HG03432 (cell line): ENCODE measurements around the gene ZBED6.
"Not testable (repeated sequence)": the region's sequence is repeated elsewhere in the genome, so short reads cannot be mapped to it uniquely, and the experiment has no call there.

Source experiments
- ATAC-seq: cut with Tn5 transposase; IDR thresholded peaks from one replicate; pipeline ENCODE4 v1.9.1; 2021; ENCODE audit warnings: mild to moderate bottlenecking, moderate library complexity; ENCODE audit not compliant: unreplicated experiment

ZBED6 gene

GRCh38 chr1:203795441-203796235 lies at the start of gene ZBED6, which contains the start of gene ZC3H11A:
ZBED6 (plus strand) TSS chr1:203795623; CDS start chr1:203797523, 1,900 bp downstream.
ZC3H11A (plus strand) TSS chr1:203795623; CDS start chr1:203817071, 21,448 bp downstream.
- ATAC-seq = peak; percentile 98

GRCh38 chr1:203746281-203746680 lies 49.1 kb upstream of the ZBED6 start:
- ATAC-seq = no peak

GRCh38 chr1:203751051-203751450 lies 44.4 kb upstream of the ZBED6 start:
- no peak for ATAC-seq

- ATAC-seq = not testable (repeated sequence)
Observed at GRCh38 chr1:203751618-203752361, 43.6 kb upstream of the ZBED6 start.

GRCh38 chr1:203754455-203754864 lies 41.0 kb upstream of the ZBED6 start:
- ATAC-seq = peak; percentile 70

GRCh38 chr1:203756036-203756435 lies 39.4 kb upstream of the ZBED6 start:
- no peak for ATAC-seq

- not testable (repeated sequence) for ATAC-seq
Observed at GRCh38 chr1:203758749-203759148, 36.7 kb upstream of the ZBED6 start.

GRCh38 chr1:203760506-203760905 lies 34.9 kb upstream of the ZBED6 start:
- no peak for ATAC-seq

GRCh38 chr1:203761958-203762357 lies 33.5 kb upstream of the ZBED6 start:
- ATAC-seq = not testable (repeated sequence)

GRCh38 chr1:203763505-203763904 lies 31.9 kb upstream of the ZBED6 start:
- no peak for ATAC-seq

GRCh38 chr1:203764105-203765028 lies 31.1 kb upstream of the ZBED6 start:
- ATAC-seq = no peak

- peak; percentile 71 for ATAC-seq
Observed at GRCh38 chr1:203765029-203765837, 30.2 kb upstream of the ZBED6 start, which contains the start of gene LAX1. LAX1 (plus strand) TSS chr1:203765183; CDS start chr1:203765566, 383 bp downstream.

GRCh38 chr1:203768256-203768655 lies 27.2 kb upstream of the ZBED6 start:
- ATAC-seq = no peak

GRCh38 chr1:203769505-203770343 lies 25.7 kb upstream of the ZBED6 start:
- ATAC-seq = no peak

GRCh38 chr1:203771901-203772301 lies 23.5 kb upstream of the ZBED6 start:
- no peak for ATAC-seq

GRCh38 chr1:203772836-203773235 lies 22.6 kb upstream of the ZBED6 start:
- no peak for ATAC-seq

- no peak for ATAC-seq
Observed at GRCh38 chr1:203776636-203777035, 18.8 kb upstream of the ZBED6 start.

GRCh38 chr1:203777596-203777995 lies 17.8 kb upstream of the ZBED6 start:
- no peak for ATAC-seq

- ATAC-seq = no peak
Observed at GRCh38 chr1:203778146-203778545, 17.3 kb upstream of the ZBED6 start.
